Heart left ventricle (tissue), 13 donors: ENCODE data around the gene MESP1.

Experiments
- CTCF ChIP-seq, 12 donors: fragments of 200-600 bp; sonication (generic) in 4 of 12; IDR thresholded peaks; one replicate each; pipeline versions ENCODE4 v1.5.0 to v1.8.0; 2018 to 2022; ENCODE audit warnings: antibody characterized with exemption in 12 of 12, mild to moderate bottlenecking in 5 of 12
- POLR2A ChIP-seq, 2 donors: fragments of 450-650 bp; IDR thresholded peaks; one replicate each; pipeline ENCODE4 v1.6.1; 2017; ENCODE audit warnings: antibody characterized with exemption in 2 of 2, mild to moderate bottlenecking in 2 of 2, moderate library complexity in 2 of 2
- donor health status: ischemic (EF 13 %, LVEDD 7.1; RV severe dilation, severe dysfunction).
- donor health status: DM: no; HTN: yes; CAD: no.
- donor health status: DM: no; HTN: no; CAD: no.
- donor health status: ischemic (EF 25% LVEDD 6.9; RV normal size, moderate dysfunction).
- donor health status: ischemic (EF 25% LVEDD 5.7; RV mildly dilated, moderate dysfunction).
- donor health status: ischemic (EF 35%, LVEDD 5.7; RV mildly dilated, moderate dysfunction).
- donor health status: nonischemic (EF 11% LVEDD 7.7; RV severe dilation, severe dysfunction).
- donor health status: DM: yes; HTN: yes; CAD: no.
- donor health status: PGD.
- donor health status: ischemic (EF 29% LVEDD 5.4; RV normal size, mild dysfunction).
- donor health status: nonischemic (EF 23%, LVEDD 6.1; RV moderate dilation, normal function).

- no peak for TF ChIP-seq CTCF (IDR thresholded peaks at IDR 0.05)
- TF ChIP-seq POLR2A (IDR thresholded peaks at IDR 0.05): no peak
Measured at GRCh38 chr15:89766357-89767311, 15.6 kb upstream of the MESP1 start.
